ENCODE results near the gene RAX2.

The RAX2 gene

GRCh38 chr19:3783660-3784584, 11.9 kb upstream of the RAX2 start:
- Histone ChIP-seq H3K27ac (peak overlapping the region; percentile 34; the same call in 1 of the 2 replicates), H3K9me3 (ENCODE audit: severe bottlenecking) (peaks cover 14% of the 10 kb centered on the region), H3K27me3 (ENCODE audit: insufficient read depth, low read depth, severe bottlenecking) (no peaks in the 10 kb centered on the region), H3K4me3 (ENCODE audit: low read depth, low read length) (no peak overlapping the region), H3K36me3 (peaks cover 40% of the 10 kb centered on the region)
- peak; percentile 79 for DNase-seq
- TF ChIP-seq, protein P1, sequence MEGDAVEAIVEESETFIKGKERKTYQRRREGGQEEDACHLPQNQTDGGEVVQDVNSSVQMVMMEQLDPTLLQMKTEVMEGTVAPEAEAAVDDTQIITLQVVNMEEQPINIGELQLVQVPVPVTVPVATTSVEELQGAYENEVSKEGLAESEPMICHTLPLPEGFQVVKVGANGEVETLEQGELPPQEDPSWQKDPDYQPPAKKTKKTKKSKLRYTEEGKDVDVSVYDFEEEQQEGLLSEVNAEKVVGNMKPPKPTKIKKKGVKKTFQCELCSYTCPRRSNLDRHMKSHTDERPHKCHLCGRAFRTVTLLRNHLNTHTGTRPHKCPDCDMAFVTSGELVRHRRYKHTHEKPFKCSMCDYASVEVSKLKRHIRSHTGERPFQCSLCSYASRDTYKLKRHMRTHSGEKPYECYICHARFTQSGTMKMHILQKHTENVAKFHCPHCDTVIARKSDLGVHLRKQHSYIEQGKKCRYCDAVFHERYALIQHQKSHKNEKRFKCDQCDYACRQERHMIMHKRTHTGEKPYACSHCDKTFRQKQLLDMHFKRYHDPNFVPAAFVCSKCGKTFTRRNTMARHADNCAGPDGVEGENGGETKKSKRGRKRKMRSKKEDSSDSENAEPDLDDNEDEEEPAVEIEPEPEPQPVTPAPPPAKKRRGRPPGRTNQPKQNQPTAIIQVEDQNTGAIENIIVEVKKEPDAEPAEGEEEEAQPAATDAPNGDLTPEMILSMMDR (IDR thresholded peaks at IDR 0.05; ENCODE audit: low read depth, low read length): peak; percentile 88

- TF ChIP-seq, protein P1 (IDR thresholded peaks at IDR 0.05; ENCODE audit: low read depth, low read length): no peak
- Histone ChIP-seq H3K4me3 (ENCODE audit: low read depth, low read length) (no peak overlapping the region), H3K27ac (no peak overlapping the region), H3K9me3 (ENCODE audit: severe bottlenecking) (peaks cover 14% of the 10 kb centered on the region), H3K36me3 (peaks cover 50% of the 10 kb centered on the region), H3K27me3 (ENCODE audit: insufficient read depth, low read depth, severe bottlenecking) (no peaks in the 10 kb centered on the region)
- DNase-seq: no peak
Measured at GRCh38 chr19:3782903-3783302, 10.9 kb upstream of the RAX2 start.

DNA sequence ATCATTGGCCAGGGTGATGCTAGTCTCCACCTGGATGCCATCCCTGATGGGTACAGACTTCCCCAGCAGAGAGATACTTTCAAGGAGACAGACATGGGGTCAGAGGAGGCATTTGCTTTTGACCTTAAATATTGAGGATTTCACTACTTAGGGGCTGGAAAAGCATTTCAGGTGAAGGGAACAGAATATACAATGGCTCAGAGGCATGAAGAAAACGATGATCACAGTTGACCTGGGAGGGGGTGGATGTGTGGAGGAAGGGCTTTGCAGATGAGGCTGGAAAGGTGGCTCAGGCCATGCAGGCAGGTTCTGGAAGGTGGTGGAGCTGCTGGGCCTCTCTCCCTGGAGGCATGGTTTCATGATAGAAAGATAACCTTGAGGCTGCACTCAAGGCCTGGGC, 10.3 kb upstream of the RAX2 start:
- Histone ChIP-seq H3K36me3 (peaks cover 56% of the 10 kb centered on the region), H3K4me3 (ENCODE audit: low read depth, low read length) (no peak overlapping the region), H3K9me3 (ENCODE audit: severe bottlenecking) (peaks cover 14% of the 10 kb centered on the region), H3K27ac (no peak overlapping the region), H3K27me3 (ENCODE audit: insufficient read depth, low read depth, severe bottlenecking) (no peaks in the 10 kb centered on the region)
- TF ChIP-seq, protein P1 (IDR thresholded peaks at IDR 0.05; ENCODE audit: low read depth, low read length): no peak
- no peak for DNase-seq

GRCh38 chr19:3781603-3782002, 9.6 kb upstream of the RAX2 start:
- DNase-seq: no peak
- no peak overlapping the region for H3K4me3 ChIP-seq (ENCODE audit: low read depth, low read length)
- TF ChIP-seq, protein P1 (IDR thresholded peaks at IDR 0.05; ENCODE audit: low read depth, low read length): no peak
- H3K27ac ChIP-seq: no peak overlapping the region
- peaks cover 14% of the 10 kb centered on the region for H3K9me3 ChIP-seq (ENCODE audit: severe bottlenecking)
- H3K27me3 ChIP-seq (ENCODE audit: insufficient read depth, low read depth, severe bottlenecking): no peaks in the 10 kb centered on the region
- H3K36me3 ChIP-seq: peaks cover 61% of the 10 kb centered on the region

- no peaks in the 10 kb centered on the region for H3K27me3 ChIP-seq (ENCODE audit: insufficient read depth, low read depth, severe bottlenecking)
- H3K36me3 ChIP-seq: peaks cover 61% of the 10 kb centered on the region
- TF ChIP-seq, protein P1 (IDR thresholded peaks at IDR 0.05; ENCODE audit: low read depth, low read length): no peak
- H3K27ac ChIP-seq: peak overlapping the region; percentile 68; the same call in 1 of the 2 replicates
- DNase-seq: no peak
- H3K4me3 ChIP-seq (ENCODE audit: low read depth, low read length): no peak overlapping the region
- peaks cover 14% of the 10 kb centered on the region for H3K9me3 ChIP-seq (ENCODE audit: severe bottlenecking)
Measured at GRCh38 chr19:3780786-3781304, 8.8 kb upstream of the RAX2 start.
